OCI-M1 (cell line): ENCODE results near the gene IKBKG.
"Not testable (repeated sequence)": the region's sequence is repeated elsewhere in the genome, so short reads cannot be mapped to it uniquely, and the experiment has no call there.

Experiments
- DNase-seq: peaks from one replicate; lab custom pipeline; 2025; lab: John Stamatoyannopoulos, UW

The IKBKG gene

GRCh38 chrX:154547245-154548027 lies at the start of gene IKBKG:
Gene IKBKG (plus strand): TSS chrX:154547620. CDS start chrX:154552003, 4,383 bp downstream.
- DNase-seq: peak; percentile 98

GRCh38 chrX:154501423-154501822 lies 46.0 kb upstream of the IKBKG start:
- DNase-seq: not testable (repeated sequence)

- DNase-seq: no peak
Observed at GRCh38 chrX:154502098-154502497, 45.3 kb upstream of the IKBKG start.

- DNase-seq: no peak
Observed at GRCh38 chrX:154502989-154503388, 44.4 kb upstream of the IKBKG start.

GRCh38 chrX:154505734-154506133 lies 41.7 kb upstream of the IKBKG start:
- DNase-seq: no peak

GRCh38 chrX:154506483-154507332 lies 40.7 kb upstream of the IKBKG start:
- DNase-seq: no peak

GRCh38 chrX:154507673-154508383 lies 39.6 kb upstream of the IKBKG start:
- DNase-seq: no peak

GRCh38 chrX:154508384-154508745 lies 39.1 kb upstream of the IKBKG start:
- no peak for DNase-seq

GRCh38 chrX:154509455-154509854 lies 38.0 kb upstream of the IKBKG start:
- DNase-seq: no peak

GRCh38 chrX:154511761-154512160 lies 35.7 kb upstream of the IKBKG start:
- DNase-seq: no peak

- DNase-seq: no peak
Observed at GRCh38 chrX:154512879-154513553, 34.4 kb upstream of the IKBKG start.

GRCh38 chrX:154513716-154514115 lies 33.7 kb upstream of the IKBKG start:
- no peak for DNase-seq

- peak; percentile 23 for DNase-seq
Observed at GRCh38 chrX:154515090-154515965, 32.1 kb upstream of the IKBKG start.

GRCh38 chrX:154515966-154516655 lies 31.3 kb upstream of the IKBKG start, which contains the start of gene FAM3A:
Gene FAM3A (minus strand): TSS chrX:154516232. CDS start chrX:154515772, 460 bp downstream.
- DNase-seq: peak; percentile 93

- peak; percentile 79 for DNase-seq
Observed at GRCh38 chrX:154516656-154517100, 30.7 kb upstream of the IKBKG start.

GRCh38 chrX:154517101-154517781 lies 30.2 kb upstream of the IKBKG start:
- no peak for DNase-seq

GRCh38 chrX:154519389-154519788 lies 28.0 kb upstream of the IKBKG start:
- DNase-seq: no peak

- DNase-seq: no peak
Observed at GRCh38 chrX:154525606-154526490, 21.6 kb upstream of the IKBKG start.
